ENCODE data around the gene ADGRA1. TPM values are rescaled to one million over a fixed set of nuclear protein-coding genes. Genes with fewer than 3 reads are reported as not detected.

Gene ADGRA1
- total RNA-seq, 4 donors from 2014 or later, result 0.07 to 1.0 TPM; not detected in 2

GRCh38 chr10:133075346-133076137 lies 12.2 kb upstream of the ADGRA1 start:
- no peaks in the 10 kb centered on the region for H3K9me3 ChIP-seq
- no peaks in the 10 kb centered on the region for H3K27me3 ChIP-seq
- intact Hi-C loops (cut with DNase I; ENCODE audit: low total_unique reads), result no loop called here
- H3K4me1 ChIP-seq, result no peaks in the 10 kb centered on the region
- no peaks in the 10 kb centered on the region for H3K36me3 ChIP-seq
- H3K4me3 ChIP-seq, result no peak overlapping the region
- H3K27ac ChIP-seq, result no peak overlapping the region
- no peak for TF ChIP-seq POLR2A (IDR thresholded peaks at IDR 0.05)
- TF ChIP-seq, protein P1, sequence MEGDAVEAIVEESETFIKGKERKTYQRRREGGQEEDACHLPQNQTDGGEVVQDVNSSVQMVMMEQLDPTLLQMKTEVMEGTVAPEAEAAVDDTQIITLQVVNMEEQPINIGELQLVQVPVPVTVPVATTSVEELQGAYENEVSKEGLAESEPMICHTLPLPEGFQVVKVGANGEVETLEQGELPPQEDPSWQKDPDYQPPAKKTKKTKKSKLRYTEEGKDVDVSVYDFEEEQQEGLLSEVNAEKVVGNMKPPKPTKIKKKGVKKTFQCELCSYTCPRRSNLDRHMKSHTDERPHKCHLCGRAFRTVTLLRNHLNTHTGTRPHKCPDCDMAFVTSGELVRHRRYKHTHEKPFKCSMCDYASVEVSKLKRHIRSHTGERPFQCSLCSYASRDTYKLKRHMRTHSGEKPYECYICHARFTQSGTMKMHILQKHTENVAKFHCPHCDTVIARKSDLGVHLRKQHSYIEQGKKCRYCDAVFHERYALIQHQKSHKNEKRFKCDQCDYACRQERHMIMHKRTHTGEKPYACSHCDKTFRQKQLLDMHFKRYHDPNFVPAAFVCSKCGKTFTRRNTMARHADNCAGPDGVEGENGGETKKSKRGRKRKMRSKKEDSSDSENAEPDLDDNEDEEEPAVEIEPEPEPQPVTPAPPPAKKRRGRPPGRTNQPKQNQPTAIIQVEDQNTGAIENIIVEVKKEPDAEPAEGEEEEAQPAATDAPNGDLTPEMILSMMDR (IDR thresholded peaks at IDR 0.05), result no peak
- DNase-seq, result no peak

DNA sequence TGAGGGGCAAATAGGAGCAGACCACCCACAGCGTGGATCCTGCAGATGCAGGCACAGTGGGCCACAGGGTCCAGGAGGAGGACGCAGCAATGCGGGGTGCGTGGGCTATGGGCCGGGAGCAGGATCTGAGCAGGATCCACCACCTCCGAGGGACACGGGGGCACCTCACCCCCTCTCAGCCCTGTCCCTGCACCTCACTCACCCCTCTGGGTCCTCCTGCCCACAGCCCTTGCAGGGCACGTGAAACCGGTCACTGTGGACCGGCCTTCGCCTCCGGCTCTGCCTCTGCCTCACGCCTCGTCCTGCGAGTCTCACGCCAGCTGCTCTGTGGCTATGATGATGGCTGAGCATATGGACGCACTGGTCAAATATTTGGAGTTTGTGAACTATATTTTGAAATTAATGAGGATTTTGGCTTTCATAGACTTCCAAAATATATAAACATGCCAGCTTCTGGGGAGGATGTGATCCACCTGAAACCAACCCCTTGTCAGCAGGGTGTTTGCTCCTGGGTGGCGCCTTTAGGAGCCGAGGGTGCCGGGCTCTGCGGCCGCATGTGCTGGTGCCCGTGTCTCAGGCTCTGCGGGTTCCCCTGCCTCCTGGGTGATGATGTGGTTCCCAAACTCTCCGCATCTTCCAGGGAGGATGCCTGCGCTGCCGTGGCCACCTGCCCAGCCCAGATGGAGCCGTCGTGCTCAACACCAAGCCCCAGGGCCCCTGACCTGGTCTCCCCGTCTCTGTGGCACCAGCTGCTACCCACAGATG lies 11.3 kb upstream of the ADGRA1 start:
- Histone ChIP-seq H3K9me3 (no peaks in the 10 kb centered on the region), H3K27ac (no peak overlapping the region), H3K36me3 (no peaks in the 10 kb centered on the region), H3K4me3 (no peak overlapping the region), H3K4me1 (no peaks in the 10 kb centered on the region), H3K27me3 (no peaks in the 10 kb centered on the region)
- no peak for DNase-seq
- intact Hi-C loops (cut with DNase I; ENCODE audit: low total_unique reads), result no loop called here
- TF ChIP-seq, protein P1 (IDR thresholded peaks at IDR 0.05), result no peak
- TF ChIP-seq POLR2A (IDR thresholded peaks at IDR 0.05), result no peak

- H3K36me3 ChIP-seq, result no peaks in the 10 kb centered on the region
- intact Hi-C loops (cut with DNase I; ENCODE audit: low total_unique reads), result no loop called here
- H3K4me1 ChIP-seq, result no peaks in the 10 kb centered on the region
- no peak for TF ChIP-seq POLR2A (IDR thresholded peaks at IDR 0.05)
- TF ChIP-seq, protein P1 (IDR thresholded peaks at IDR 0.05), result no peak
- DNase-seq, result no peak
- H3K27me3 ChIP-seq, result peaks cover 0 to 5% of the 10 kb centered on the region in 2 donors
- no peak overlapping the region for H3K27ac ChIP-seq
- H3K9me3 ChIP-seq, result no peaks in the 10 kb centered on the region
- no peak overlapping the region for H3K4me3 ChIP-seq
These were observed 7.7 kb upstream of the ADGRA1 start for GRCh38 chr10:133079836-133080682.

GRCh38 chr10:133080683-133081040 lies 7.1 kb upstream of the ADGRA1 start:
- no peak overlapping the region for H3K27ac ChIP-seq
- H3K4me3 ChIP-seq, result no peak overlapping the region
- TF ChIP-seq, protein P1 (IDR thresholded peaks at IDR 0.05), result no peak
- TF ChIP-seq POLR2A (IDR thresholded peaks at IDR 0.05), result no peak
- no peaks in the 10 kb centered on the region for H3K9me3 ChIP-seq
- intact Hi-C loops (cut with DNase I; ENCODE audit: low total_unique reads), result no loop called here
- H3K4me1 ChIP-seq, result no peaks in the 10 kb centered on the region
- no peaks in the 10 kb centered on the region for H3K36me3 ChIP-seq
- H3K27me3 ChIP-seq, result peaks cover 0 to 5% of the 10 kb centered on the region in 2 donors
- DNase-seq, result no peak
